ENCODE results near the gene C5orf63.

- TF ChIP-seq CTCF (IDR thresholded peaks at IDR 0.05; ENCODE audit: low read length), result peak; percentile 31; the same call in 1 of the 2 replicates
- no peak for TF ChIP-seq EZH2 (IDR thresholded peaks at IDR 0.05; ENCODE audit: borderline replicate concordance, low read length)
These were observed 30.7 kb downstream of the C5orf63 start for GRCh38 chr5:127042593-127042992.

Data from OCI-LY1 (cell line).